KMS-11 (cell line): ENCODE results near the gene ZBBX.
"Not testable (repeated sequence)": the region's sequence is repeated elsewhere in the genome, so short reads cannot be mapped to it uniquely, and the experiment has no call there.

ENCODE experiments used
- H2AFZ ChIP-seq: fragments of 200-600 bp; sonication (generic); 2 replicates; pipeline ENCODE4 v1.6.1; 2016; ENCODE audit warnings: antibody characterized with exemption, mixed run types, low read depth
- H3K27ac ChIP-seq: fragments of 200-600 bp; sonication (generic); 2 replicates; pipeline ENCODE4 v1.6.1; 2016; ENCODE audit warnings: mild to moderate bottlenecking, mixed run types
- H3K27me3 ChIP-seq: fragments of 200-600 bp; sonication (generic); 2 replicates; pipeline ENCODE4 v1.6.1; 2017; ENCODE audit warnings: mild to moderate bottlenecking, low read depth, mixed run types, moderate library complexity; ENCODE audit not compliant: insufficient read depth
- H3K36me3 ChIP-seq: fragments of 200-600 bp; sonication (generic); 2 replicates; pipeline ENCODE4 v1.6.1; 2017; ENCODE audit warnings: mild to moderate bottlenecking, mixed run types; ENCODE audit not compliant: insufficient read depth
- H3K4me1 ChIP-seq: fragments of 200-600 bp; sonication (generic); 2 replicates; pipeline ENCODE4 v1.6.1; 2016; ENCODE audit warnings: mild to moderate bottlenecking, low read depth, mixed run types; ENCODE audit not compliant: poor library complexity, severe bottlenecking
- H3K4me2 ChIP-seq: fragments of 200-600 bp; sonication (generic); 2 replicates; pipeline ENCODE4 v1.7.0; 2016; ENCODE audit warnings: mild to moderate bottlenecking, mixed run types
- H3K4me3 ChIP-seq: fragments of 200-600 bp; sonication (generic); IDR thresholded peaks from 2 replicates; pipeline ENCODE4 v1.6.1; 2017; ENCODE audit warnings: low read depth, low read length, mixed read lengths; ENCODE audit not compliant: insufficient read depth
- H3K79me2 ChIP-seq: fragments of 200-600 bp; sonication (generic); 2 replicates; pipeline ENCODE4 v1.6.1; 2016; ENCODE audit warnings: low read depth, mixed run types; ENCODE audit not compliant: insufficient read depth
- H3K9ac ChIP-seq: fragments of 200-600 bp; sonication (generic); 2 replicates; pipeline ENCODE4 v1.6.1; 2016; ENCODE audit warnings: mild to moderate bottlenecking, mixed run types
- H4K20me1 ChIP-seq: fragments of 200-600 bp; sonication (generic); 2 replicates; pipeline ENCODE4 v1.6.1; 2016; ENCODE audit warnings: mild to moderate bottlenecking, mixed run types; ENCODE audit not compliant: insufficient read depth
- TF ChIP-seq, protein P1 (sequence below): fragments of 200-600 bp; sonication (generic); conservative IDR thresholded peaks from 2 replicates; pipeline ENCODE4 v1.6.1; 2017; ENCODE audit warnings: low read depth, mild to moderate bottlenecking, antibody characterized with exemption, low read length, moderate library complexity, mixed read lengths

ZBBX gene

GRCh38 chr3:167380004-167380689 lies at the start of gene ZBBX:
TSS of gene ZBBX (minus strand) at chr3:167380297. CDS start at chr3:167372901, 7,396 bp downstream.
- H3K27ac ChIP-seq = no peak within 1 kb of the TSS
- no peaks in the 10 kb centered on the region for H4K20me1 ChIP-seq
- peaks cover 5% of the 10 kb centered on the region for H3K4me1 ChIP-seq
- H3K9ac ChIP-seq = peak within 1 kb of the TSS; percentile 22; the same call in 1 of the 2 replicates
- H3K4me2 ChIP-seq = peak within 1 kb of the TSS; percentile 39
- TF ChIP-seq, protein P1, sequence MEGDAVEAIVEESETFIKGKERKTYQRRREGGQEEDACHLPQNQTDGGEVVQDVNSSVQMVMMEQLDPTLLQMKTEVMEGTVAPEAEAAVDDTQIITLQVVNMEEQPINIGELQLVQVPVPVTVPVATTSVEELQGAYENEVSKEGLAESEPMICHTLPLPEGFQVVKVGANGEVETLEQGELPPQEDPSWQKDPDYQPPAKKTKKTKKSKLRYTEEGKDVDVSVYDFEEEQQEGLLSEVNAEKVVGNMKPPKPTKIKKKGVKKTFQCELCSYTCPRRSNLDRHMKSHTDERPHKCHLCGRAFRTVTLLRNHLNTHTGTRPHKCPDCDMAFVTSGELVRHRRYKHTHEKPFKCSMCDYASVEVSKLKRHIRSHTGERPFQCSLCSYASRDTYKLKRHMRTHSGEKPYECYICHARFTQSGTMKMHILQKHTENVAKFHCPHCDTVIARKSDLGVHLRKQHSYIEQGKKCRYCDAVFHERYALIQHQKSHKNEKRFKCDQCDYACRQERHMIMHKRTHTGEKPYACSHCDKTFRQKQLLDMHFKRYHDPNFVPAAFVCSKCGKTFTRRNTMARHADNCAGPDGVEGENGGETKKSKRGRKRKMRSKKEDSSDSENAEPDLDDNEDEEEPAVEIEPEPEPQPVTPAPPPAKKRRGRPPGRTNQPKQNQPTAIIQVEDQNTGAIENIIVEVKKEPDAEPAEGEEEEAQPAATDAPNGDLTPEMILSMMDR = peak; percentile 93
- no peaks in the 10 kb centered on the region for H3K79me2 ChIP-seq
- no peaks in the 10 kb centered on the region for H3K27me3 ChIP-seq
- H3K4me3 ChIP-seq = peak within 1 kb of the TSS; percentile 85
- no peaks in the 10 kb centered on the region for H3K36me3 ChIP-seq
- H2AFZ ChIP-seq = peak within 1 kb of the TSS; percentile 71

- not testable (repeated sequence) for H3K36me3 ChIP-seq, H2AFZ ChIP-seq, H3K9ac ChIP-seq, H3K27me3 ChIP-seq, H3K4me3 ChIP-seq, H3K79me2 ChIP-seq, H3K4me1 ChIP-seq, H4K20me1 ChIP-seq, H3K4me2 ChIP-seq, H3K27ac ChIP-seq
These were observed 46.9 kb upstream of the ZBBX start for GRCh38 chr3:167426962-167427361.

GRCh38 chr3:167422396-167422795 lies 42.3 kb upstream of the ZBBX start:
- H3K27me3 ChIP-seq, H3K4me3 ChIP-seq, H4K20me1 ChIP-seq, H3K27ac ChIP-seq, H3K4me2 ChIP-seq, H3K79me2 ChIP-seq, H3K4me1 ChIP-seq, H3K9ac ChIP-seq, H2AFZ ChIP-seq, H3K36me3 ChIP-seq: not testable (repeated sequence)

DNA sequence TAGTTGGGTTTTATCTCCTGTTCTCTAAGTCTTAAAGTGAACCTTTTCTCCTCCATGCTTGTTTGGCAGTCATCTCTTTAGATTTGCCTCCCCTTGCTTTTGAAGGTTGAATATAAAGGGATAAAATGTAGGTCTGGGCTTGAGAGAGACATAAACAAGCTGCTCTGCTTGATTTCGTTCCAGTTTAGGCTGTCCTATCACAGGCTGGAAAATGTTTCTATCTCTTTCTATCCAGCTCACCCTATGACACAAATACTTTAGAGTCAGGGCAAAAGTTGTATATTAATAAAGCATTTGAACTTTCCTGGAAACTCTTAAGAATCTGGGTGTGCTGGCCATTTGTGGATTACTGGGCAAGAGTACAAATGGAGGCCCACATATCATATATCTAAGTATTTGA lies 29.5 kb upstream of the ZBBX start:
- Histone ChIP-seq H3K27ac (no peak overlapping the region), H3K4me3 (no peak overlapping the region), H3K27me3 (no peaks in the 10 kb centered on the region), H3K4me1 (no peaks in the 10 kb centered on the region), H2AFZ (no peak overlapping the region), H3K4me2 (no peak overlapping the region), H3K79me2 (no peaks in the 10 kb centered on the region), H4K20me1 (no peaks in the 10 kb centered on the region), H3K9ac (no peak overlapping the region), H3K36me3 (no peaks in the 10 kb centered on the region)
- TF ChIP-seq, protein P1 = no peak

DNA sequence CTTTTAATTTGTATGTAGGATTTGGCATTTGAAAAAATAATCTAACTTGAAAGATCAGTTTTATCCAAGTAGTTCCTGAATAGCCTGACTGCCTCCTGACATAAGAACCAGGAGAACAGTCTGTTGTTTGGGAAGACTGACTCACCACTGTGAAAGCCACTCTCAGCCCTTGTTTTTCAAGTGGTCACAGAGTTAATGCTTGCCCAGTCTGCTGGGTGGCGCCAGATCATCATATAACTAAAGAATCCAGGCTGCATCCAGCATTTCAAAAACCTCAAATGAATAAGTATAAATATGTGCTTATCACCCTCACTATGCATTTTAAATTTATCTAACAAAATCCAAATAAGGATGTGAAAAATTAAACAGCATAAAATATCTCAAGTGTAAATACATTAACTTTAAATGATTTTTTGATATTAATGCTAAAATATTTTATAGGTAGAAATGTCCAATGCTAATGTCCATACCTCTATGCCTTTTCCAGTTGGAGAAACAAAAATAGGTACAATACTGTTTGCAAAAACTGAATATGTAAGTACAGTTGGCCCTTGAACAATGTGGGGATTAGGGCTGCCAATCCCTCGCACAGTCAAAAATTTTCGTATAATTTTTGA lies 26.9 kb upstream of the ZBBX start:
- H3K79me2 ChIP-seq = no peaks in the 10 kb centered on the region
- H3K27me3 ChIP-seq = no peaks in the 10 kb centered on the region
- no peak overlapping the region for H3K27ac ChIP-seq
- H3K4me1 ChIP-seq = no peaks in the 10 kb centered on the region
- no peak overlapping the region for H3K9ac ChIP-seq
- TF ChIP-seq, protein P1 = peak; percentile 41; the same call in 1 of the 2 replicates
- H4K20me1 ChIP-seq = no peaks in the 10 kb centered on the region
- no peak overlapping the region for H3K4me3 ChIP-seq
- H2AFZ ChIP-seq = no peak overlapping the region
- H3K36me3 ChIP-seq = no peaks in the 10 kb centered on the region
- H3K4me2 ChIP-seq = no peak overlapping the region
